Sigmoid colon (tissue), 4 donors: Measurements from ENCODE around the gene GBX1.

Experiments used
- EP300 ChIP-seq, 4 donors: sonication (generic); formaldehyde crosslinking; IDR thresholded peaks; one replicate each; pipeline ENCODE4 v1.6.1; 2017; ENCODE audit warnings: antibody characterized with exemption in 4 of 4
- POLR2AphosphoS5 ChIP-seq, 4 donors: sonication (generic); formaldehyde crosslinking; IDR thresholded peaks; one replicate each; pipeline ENCODE4 v1.6.1; 2017; ENCODE audit warnings: antibody characterized with exemption in 4 of 4
- TF ChIP-seq, protein P1 (sequence below), 4 experiments: fragments of 450-650 bp in 3 of 4; fragments of 200-600 bp in 1 of 4; IDR thresholded peaks; one replicate each; pipeline ENCODE4 v1.5.1; 2016 to 2019; ENCODE audit warnings: antibody characterized with exemption in 4 of 4, mild to moderate bottlenecking in 3 of 4, moderate library complexity in 2 of 4

DNA sequence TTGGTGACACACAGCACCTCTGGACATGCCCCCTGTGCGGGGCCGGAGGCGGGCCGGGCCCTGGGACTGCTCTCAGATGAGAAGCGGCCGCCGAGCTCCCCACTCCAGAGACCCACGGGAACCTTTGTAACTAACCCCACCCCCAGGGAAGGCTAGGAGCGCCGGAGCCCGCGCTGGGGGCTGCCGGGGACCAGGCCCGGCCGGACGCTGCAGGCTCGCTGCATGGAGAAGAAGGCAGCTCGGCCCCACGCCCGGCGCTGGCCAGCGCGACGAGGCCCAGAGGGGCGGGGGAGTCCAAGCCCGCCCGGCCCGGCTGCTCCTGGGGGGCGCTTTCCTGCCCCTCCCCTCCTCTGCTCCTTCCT lies 44.7 kb downstream of the GBX1 start:
- TF ChIP-seq, protein P1, sequence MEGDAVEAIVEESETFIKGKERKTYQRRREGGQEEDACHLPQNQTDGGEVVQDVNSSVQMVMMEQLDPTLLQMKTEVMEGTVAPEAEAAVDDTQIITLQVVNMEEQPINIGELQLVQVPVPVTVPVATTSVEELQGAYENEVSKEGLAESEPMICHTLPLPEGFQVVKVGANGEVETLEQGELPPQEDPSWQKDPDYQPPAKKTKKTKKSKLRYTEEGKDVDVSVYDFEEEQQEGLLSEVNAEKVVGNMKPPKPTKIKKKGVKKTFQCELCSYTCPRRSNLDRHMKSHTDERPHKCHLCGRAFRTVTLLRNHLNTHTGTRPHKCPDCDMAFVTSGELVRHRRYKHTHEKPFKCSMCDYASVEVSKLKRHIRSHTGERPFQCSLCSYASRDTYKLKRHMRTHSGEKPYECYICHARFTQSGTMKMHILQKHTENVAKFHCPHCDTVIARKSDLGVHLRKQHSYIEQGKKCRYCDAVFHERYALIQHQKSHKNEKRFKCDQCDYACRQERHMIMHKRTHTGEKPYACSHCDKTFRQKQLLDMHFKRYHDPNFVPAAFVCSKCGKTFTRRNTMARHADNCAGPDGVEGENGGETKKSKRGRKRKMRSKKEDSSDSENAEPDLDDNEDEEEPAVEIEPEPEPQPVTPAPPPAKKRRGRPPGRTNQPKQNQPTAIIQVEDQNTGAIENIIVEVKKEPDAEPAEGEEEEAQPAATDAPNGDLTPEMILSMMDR (IDR thresholded peaks at IDR 0.05): no peak
- TF ChIP-seq POLR2AphosphoS5 (IDR thresholded peaks at IDR 0.05) (no peak), EP300 (IDR thresholded peaks at IDR 0.05) (no peak)
